SK-N-SH treated with all-trans-retinoic acid at 6 μM for 48 hours (cell line): Measurements from ENCODE around the gene CCDC196.

Experiments used
- ATAC-seq: fragments of 200-7000 bp; cut with Tn5 transposase; 3 replicates; pipeline ENCODE4 v1.9.1; 2020; ENCODE audit warnings: mild to moderate bottlenecking, moderate library complexity
- ARNTL ChIP-seq: fragments of 450-650 bp; formaldehyde crosslinking; IDR thresholded peaks from 2 replicates; pipeline ENCODE4 v1.5.0; 2020; ENCODE audit warnings: low read depth, mild to moderate bottlenecking, moderate library complexity, borderline replicate concordance
- BACH2 ChIP-seq: fragments of 250-450 bp; sonication (Bioruptor Pico); IDR thresholded peaks from 2 replicates; pipeline ENCODE4 v1.9.0; 2021; ENCODE audit warnings: mild to moderate bottlenecking, borderline replicate concordance
- CSDC2 ChIP-seq: fragments of 250-450 bp; sonication (Bioruptor Pico); IDR thresholded peaks from 2 replicates; pipeline ENCODE4 v1.5.0; 2020; ENCODE audit warnings: mild to moderate bottlenecking, moderate library complexity
- ESRRG ChIP-seq: fragments of 250-450 bp; sonication (Bioruptor Pico); IDR thresholded peaks from 2 replicates; pipeline ENCODE4 v1.6.1; 2021; ENCODE audit warnings: mild to moderate bottlenecking
- GLIS3 ChIP-seq: fragments of 250-450 bp; sonication (Bioruptor Pico); IDR thresholded peaks from 2 replicates; pipeline ENCODE4 v1.5.0; 2020; ENCODE audit warnings: mild to moderate bottlenecking, moderate library complexity
- ISL1 ChIP-seq: fragments of 250-450 bp; sonication (Bioruptor Pico); IDR thresholded peaks from 2 replicates; pipeline ENCODE4 v2.1.2; 2022; ENCODE audit warnings: mild to moderate bottlenecking, moderate library complexity
- OSR1 ChIP-seq: fragments of 250-450 bp; sonication (Bioruptor Pico); IDR thresholded peaks from 2 replicates; pipeline ENCODE4 v1.8.0; 2022; ENCODE audit warnings: moderate library complexity, mild to moderate bottlenecking, inconsistent platforms
- PATZ1 ChIP-seq: fragments of 250-450 bp; sonication (Bioruptor Pico); IDR thresholded peaks from 2 replicates; pipeline ENCODE4 v1.8.0; 2020; ENCODE audit warnings: mild to moderate bottlenecking, moderate library complexity, borderline replicate concordance
- POU6F1 ChIP-seq: fragments of 250-450 bp; sonication (Bioruptor Pico); IDR thresholded peaks from 2 replicates; pipeline ENCODE4 v1.8.0; 2021; ENCODE audit warnings: low read depth, mild to moderate bottlenecking, moderate library complexity, borderline replicate concordance
- PPARA ChIP-seq: fragments of 250-450 bp; sonication (Bioruptor Pico); IDR thresholded peaks from 2 replicates; pipeline ENCODE4 v1.5.0; 2020; ENCODE audit warnings: mild to moderate bottlenecking, borderline replicate concordance
- RARB ChIP-seq: fragments of 250-450 bp; sonication (Bioruptor Pico); IDR thresholded peaks from 2 replicates; pipeline ENCODE4 v1.8.0; 2021; ENCODE audit warnings: mild to moderate bottlenecking, moderate library complexity
- SNAI2 ChIP-seq: fragments of 250-450 bp; sonication (Bioruptor Pico); IDR thresholded peaks from 2 replicates; pipeline ENCODE4 v1.5.0; 2020; ENCODE audit warnings: mild to moderate bottlenecking, moderate library complexity
- TCF4 ChIP-seq: fragments of 250-450 bp; sonication (Bioruptor Pico); IDR thresholded peaks from 2 replicates; pipeline ENCODE4 v1.8.0; 2021; ENCODE audit warnings: mild to moderate bottlenecking, moderate library complexity, borderline replicate concordance
- TOX ChIP-seq: fragments of 250-450 bp; sonication (Bioruptor Pico); IDR thresholded peaks from 2 replicates; pipeline ENCODE4 v1.8.0; 2021; ENCODE audit warnings: mild to moderate bottlenecking, moderate library complexity, borderline replicate concordance
- ZC3H10 ChIP-seq: fragments of 250-450 bp; sonication (Bioruptor Pico); IDR thresholded peaks from 2 replicates; pipeline ENCODE4 v1.5.1; 2021; ENCODE audit warnings: mild to moderate bottlenecking, moderate library complexity
- ZFP3 ChIP-seq: fragments of 250-450 bp; sonication (Bioruptor Pico); IDR thresholded peaks from 2 replicates; pipeline ENCODE4 v1.5.0; 2020; ENCODE audit warnings: mild to moderate bottlenecking, moderate library complexity
- ZFP30 ChIP-seq: fragments of 450-650 bp; formaldehyde crosslinking; IDR thresholded peaks from 2 replicates; pipeline ENCODE4 v1.5.0; 2022; ENCODE audit warnings: mild to moderate bottlenecking, moderate library complexity
- ZNF565 ChIP-seq: fragments of 450-650 bp; formaldehyde crosslinking; conservative IDR thresholded peaks from 2 replicates; pipeline ENCODE4 v1.5.0; 2020; ENCODE audit warnings: low read depth, mild to moderate bottlenecking, moderate library complexity
- ZNF70 ChIP-seq: fragments of 450-650 bp; formaldehyde crosslinking; IDR thresholded peaks from 2 replicates; pipeline ENCODE4 v1.5.0; 2020; ENCODE audit warnings: mild to moderate bottlenecking, moderate library complexity
- ZNF8 ChIP-seq: fragments of 450-650 bp; formaldehyde crosslinking; IDR thresholded peaks from 2 replicates; pipeline ENCODE4 v1.5.0; 2020; ENCODE audit warnings: mild to moderate bottlenecking, moderate library complexity
- TF ChIP-seq, protein P1 (sequence below): fragments of 250-450 bp; sonication (Bioruptor Pico); IDR thresholded peaks from 2 replicates; pipeline ENCODE4 v1.5.1; 2021; ENCODE audit warnings: mild to moderate bottlenecking, moderate library complexity
- TF ChIP-seq, protein P2 (sequence below): fragments of 250-450 bp; sonication (Bioruptor Pico); IDR thresholded peaks from 2 replicates; pipeline ENCODE4 v1.5.1; 2020; ENCODE audit warnings: low read depth, mild to moderate bottlenecking, moderate library complexity
- TF ChIP-seq, protein P3 (sequence below): fragments of 250-450 bp; sonication (Bioruptor Pico); IDR thresholded peaks from 2 replicates; pipeline ENCODE4 v1.5.0; 2020; ENCODE audit warnings: mild to moderate bottlenecking, moderate library complexity

Gene CCDC196

GRCh38 chr14:66503532-66503931 lies 17.4 kb downstream of the CCDC196 start:
- ATAC-seq = no peak
- TF ChIP-seq ZNF565 (no peak), OSR1 (CRISPR knock-in tag) (no peak), ZFP3 (CRISPR knock-in tag) (no peak), CSDC2 (CRISPR knock-in tag) (peak; percentile 42; the same call in 1 of the 2 replicates), PATZ1 (CRISPR knock-in tag) (no peak), BACH2 (CRISPR knock-in tag) (no peak), ZNF8 (CRISPR knock-in tag) (no peak), POU6F1 (CRISPR knock-in tag) (no peak), ARNTL (CRISPR knock-in tag) (no peak), RARB (CRISPR knock-in tag) (no peak), PPARA (CRISPR knock-in tag) (no peak), TCF4 (CRISPR knock-in tag) (0 out of 2 replicates have a peak, but pooled peaks have one; percentile 40), TOX (CRISPR knock-in tag) (no peak), SNAI2 (peak; percentile 82; the same call in 1 of the 2 replicates), GLIS3 (CRISPR knock-in tag) (no peak), ZC3H10 (no peak), ISL1 (CRISPR knock-in tag) (peak; percentile 24; the same call in 1 of the 2 replicates), ZFP30 (CRISPR knock-in tag) (no peak), ZNF70 (CRISPR knock-in tag) (no peak), ESRRG (no peak)
- TF ChIP-seq, protein P1, sequence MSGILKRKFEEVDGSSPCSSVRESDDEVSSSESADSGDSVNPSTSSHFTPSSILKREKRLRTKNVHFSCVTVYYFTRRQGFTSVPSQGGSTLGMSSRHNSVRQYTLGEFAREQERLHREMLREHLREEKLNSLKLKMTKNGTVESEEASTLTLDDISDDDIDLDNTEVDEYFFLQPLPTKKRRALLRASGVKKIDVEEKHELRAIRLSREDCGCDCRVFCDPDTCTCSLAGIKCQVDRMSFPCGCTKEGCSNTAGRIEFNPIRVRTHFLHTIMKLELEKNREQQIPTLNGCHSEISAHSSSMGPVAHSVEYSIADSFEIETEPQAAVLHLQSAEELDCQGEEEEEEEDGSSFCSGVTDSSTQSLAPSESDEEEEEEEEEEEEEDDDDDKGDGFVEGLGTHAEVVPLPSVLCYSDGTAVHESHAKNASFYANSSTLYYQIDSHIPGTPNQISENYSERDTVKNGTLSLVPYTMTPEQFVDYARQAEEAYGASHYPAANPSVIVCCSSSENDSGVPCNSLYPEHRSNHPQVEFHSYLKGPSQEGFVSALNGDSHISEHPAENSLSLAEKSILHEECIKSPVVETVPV = no peak
- TF ChIP-seq, protein P2, sequence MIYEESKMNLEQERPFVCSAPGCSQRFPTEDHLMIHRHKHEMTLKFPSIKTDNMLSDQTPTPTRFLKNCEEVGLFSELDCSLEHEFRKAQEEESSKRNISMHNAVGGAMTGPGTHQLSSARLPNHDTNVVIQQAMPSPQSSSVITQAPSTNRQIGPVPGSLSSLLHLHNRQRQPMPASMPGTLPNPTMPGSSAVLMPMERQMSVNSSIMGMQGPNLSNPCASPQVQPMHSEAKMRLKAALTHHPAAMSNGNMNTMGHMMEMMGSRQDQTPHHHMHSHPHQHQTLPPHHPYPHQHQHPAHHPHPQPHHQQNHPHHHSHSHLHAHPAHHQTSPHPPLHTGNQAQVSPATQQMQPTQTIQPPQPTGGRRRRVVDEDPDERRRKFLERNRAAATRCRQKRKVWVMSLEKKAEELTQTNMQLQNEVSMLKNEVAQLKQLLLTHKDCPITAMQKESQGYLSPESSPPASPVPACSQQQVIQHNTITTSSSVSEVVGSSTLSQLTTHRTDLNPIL (CRISPR knock-in tag) = no peak
- TF ChIP-seq, protein P3, sequence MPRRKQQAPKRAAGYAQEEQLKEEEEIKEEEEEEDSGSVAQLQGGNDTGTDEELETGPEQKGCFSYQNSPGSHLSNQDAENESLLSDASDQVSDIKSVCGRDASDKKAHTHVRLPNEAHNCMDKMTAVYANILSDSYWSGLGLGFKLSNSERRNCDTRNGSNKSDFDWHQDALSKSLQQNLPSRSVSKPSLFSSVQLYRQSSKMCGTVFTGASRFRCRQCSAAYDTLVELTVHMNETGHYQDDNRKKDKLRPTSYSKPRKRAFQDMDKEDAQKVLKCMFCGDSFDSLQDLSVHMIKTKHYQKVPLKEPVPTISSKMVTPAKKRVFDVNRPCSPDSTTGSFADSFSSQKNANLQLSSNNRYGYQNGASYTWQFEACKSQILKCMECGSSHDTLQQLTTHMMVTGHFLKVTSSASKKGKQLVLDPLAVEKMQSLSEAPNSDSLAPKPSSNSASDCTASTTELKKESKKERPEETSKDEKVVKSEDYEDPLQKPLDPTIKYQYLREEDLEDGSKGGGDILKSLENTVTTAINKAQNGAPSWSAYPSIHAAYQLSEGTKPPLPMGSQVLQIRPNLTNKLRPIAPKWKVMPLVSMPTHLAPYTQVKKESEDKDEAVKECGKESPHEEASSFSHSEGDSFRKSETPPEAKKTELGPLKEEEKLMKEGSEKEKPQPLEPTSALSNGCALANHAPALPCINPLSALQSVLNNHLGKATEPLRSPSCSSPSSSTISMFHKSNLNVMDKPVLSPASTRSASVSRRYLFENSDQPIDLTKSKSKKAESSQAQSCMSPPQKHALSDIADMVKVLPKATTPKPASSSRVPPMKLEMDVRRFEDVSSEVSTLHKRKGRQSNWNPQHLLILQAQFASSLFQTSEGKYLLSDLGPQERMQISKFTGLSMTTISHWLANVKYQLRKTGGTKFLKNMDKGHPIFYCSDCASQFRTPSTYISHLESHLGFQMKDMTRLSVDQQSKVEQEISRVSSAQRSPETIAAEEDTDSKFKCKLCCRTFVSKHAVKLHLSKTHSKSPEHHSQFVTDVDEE (CRISPR knock-in tag) = 0 out of 2 replicates have a peak, but pooled peaks have one; percentile 47

- ATAC-seq = peak; percentile 45
- TF ChIP-seq GLIS3 (CRISPR knock-in tag) (no peak), ZC3H10 (no peak), ZNF70 (CRISPR knock-in tag) (no peak), CSDC2 (CRISPR knock-in tag) (no peak), PATZ1 (CRISPR knock-in tag) (no peak), BACH2 (CRISPR knock-in tag) (no peak), OSR1 (CRISPR knock-in tag) (no peak), POU6F1 (CRISPR knock-in tag) (no peak), TCF4 (CRISPR knock-in tag) (no peak), ZNF565 (no peak)
- TF ChIP-seq, protein P2 (CRISPR knock-in tag) = no peak
Observed at GRCh38 chr14:66507181-66507721, 21.1 kb downstream of the CCDC196 start.
